ENCODE results near the gene SLC45A3.
"Not testable (repeated sequence)": the region's sequence is repeated elsewhere in the genome, so short reads cannot be mapped to it uniquely, and the experiment has no call there.

The SLC45A3 gene

GRCh38 chr1:205650241-205650640, 30.1 kb downstream of the SLC45A3 start:
- TF ChIP-seq Cebpa-rat (IDR thresholded peaks at IDR 0.05) = no peak
- H4K20me1 ChIP-seq = no peaks in the 10 kb centered on the region
- H3K36me3 ChIP-seq = no peaks in the 10 kb centered on the region
- no peaks in the 10 kb centered on the region for H3K27me3 ChIP-seq
- H3K4me2 ChIP-seq = peak overlapping the region; percentile 11; the same call in 1 of the 2 replicates
- no peak overlapping the region for H3K27ac ChIP-seq
- H3K9ac ChIP-seq = no peak overlapping the region
- no peaks in the 10 kb centered on the region for H3K9me3 ChIP-seq
- H3K4me3 ChIP-seq = no peak overlapping the region
- H3K4me1 ChIP-seq = peaks cover 23% of the 10 kb centered on the region

- H3K27me3 ChIP-seq = no peaks in the 10 kb centered on the region
- H3K4me3 ChIP-seq = no peak overlapping the region
- no peak overlapping the region for H3K9ac ChIP-seq
- H3K9me3 ChIP-seq = no peaks in the 10 kb centered on the region
- no peaks in the 10 kb centered on the region for H4K20me1 ChIP-seq
- H3K27ac ChIP-seq = no peak overlapping the region
- TF ChIP-seq Cebpa-rat (IDR thresholded peaks at IDR 0.05) = no peak
- no peaks in the 10 kb centered on the region for H3K36me3 ChIP-seq
- H3K4me1 ChIP-seq = peaks cover 33% of the 10 kb centered on the region
- H3K4me2 ChIP-seq = no peak overlapping the region
These were observed 34.8 kb downstream of the SLC45A3 start for GRCh38 chr1:205645519-205645918.

- peaks cover 12% of the 10 kb centered on the region for H3K4me1 ChIP-seq
- H3K27ac ChIP-seq = no peak overlapping the region
- H3K4me2 ChIP-seq = no peak overlapping the region
- H3K4me3 ChIP-seq = no peak overlapping the region
- H3K9me3 ChIP-seq = no peaks in the 10 kb centered on the region
- H3K36me3 ChIP-seq = no peaks in the 10 kb centered on the region
- H4K20me1 ChIP-seq = no peaks in the 10 kb centered on the region
- TF ChIP-seq Cebpa-rat (IDR thresholded peaks at IDR 0.05) = no peak
- no peak overlapping the region for H3K9ac ChIP-seq
- no peaks in the 10 kb centered on the region for H3K27me3 ChIP-seq
These were observed 37.5 kb downstream of the SLC45A3 start for GRCh38 chr1:205642679-205643307.

- no peaks in the 10 kb centered on the region for H3K27me3 ChIP-seq
- no peak overlapping the region for H3K9ac ChIP-seq
- no peaks in the 10 kb centered on the region for H3K36me3 ChIP-seq
- no peaks in the 10 kb centered on the region for H4K20me1 ChIP-seq
- no peak overlapping the region for H3K4me2 ChIP-seq
- no peak overlapping the region for H3K4me3 ChIP-seq
- H3K27ac ChIP-seq = no peak overlapping the region
- no peaks in the 10 kb centered on the region for H3K9me3 ChIP-seq
- peaks cover 12% of the 10 kb centered on the region for H3K4me1 ChIP-seq
- no peak for TF ChIP-seq Cebpa-rat (IDR thresholded peaks at IDR 0.05)
These were observed 40.7 kb downstream of the SLC45A3 start for GRCh38 chr1:205639567-205639966.

- H3K4me3 ChIP-seq = no peak overlapping the region
- H3K27ac ChIP-seq = no peak overlapping the region
- H3K9me3 ChIP-seq = no peaks in the 10 kb centered on the region
- no peak for TF ChIP-seq Cebpa-rat (IDR thresholded peaks at IDR 0.05)
- no peak overlapping the region for H3K9ac ChIP-seq
- H3K4me1 ChIP-seq = peaks cover 12% of the 10 kb centered on the region
- H3K36me3 ChIP-seq = no peaks in the 10 kb centered on the region
- H3K27me3 ChIP-seq = no peaks in the 10 kb centered on the region
- H3K4me2 ChIP-seq = no peak overlapping the region
- H4K20me1 ChIP-seq = no peaks in the 10 kb centered on the region
These were observed 42.3 kb downstream of the SLC45A3 start for GRCh38 chr1:205637854-205638468.

- H3K4me1 ChIP-seq = peaks cover 13% of the 10 kb centered on the region
These were observed 43.6 kb downstream of the SLC45A3 start for GRCh38 chr1:205636732-205637131.

GRCh38 chr1:205636138-205636530, 44.2 kb downstream of the SLC45A3 start:
- H3K4me1 ChIP-seq, H3K27ac ChIP-seq, H3K27me3 ChIP-seq, H3K36me3 ChIP-seq, H3K9ac ChIP-seq, H3K4me2 ChIP-seq, H3K4me3 ChIP-seq, H4K20me1 ChIP-seq, H3K9me3 ChIP-seq: not testable (repeated sequence)

More at GRCh38 chr1:205636732-205637131, 43.6 kb downstream of the SLC45A3 start:
- no peak overlapping the region for H3K9ac ChIP-seq
- no peak overlapping the region for H3K4me3 ChIP-seq
- no peaks in the 10 kb centered on the region for H3K36me3 ChIP-seq
- no peak overlapping the region for H3K27ac ChIP-seq
- H4K20me1 ChIP-seq = no peaks in the 10 kb centered on the region
- TF ChIP-seq Cebpa-rat (IDR thresholded peaks at IDR 0.05) = no peak
- H3K9me3 ChIP-seq = no peaks in the 10 kb centered on the region
- no peaks in the 10 kb centered on the region for H3K27me3 ChIP-seq
- H3K4me2 ChIP-seq = no peak overlapping the region

GRCh38 chr1:205633421-205633976, 46.8 kb downstream of the SLC45A3 start:
- Histone ChIP-seq H3K27me3 (no peaks in the 10 kb centered on the region), H3K9ac (no peak overlapping the region), H3K9me3 (no peaks in the 10 kb centered on the region), H3K27ac (no peak overlapping the region), H4K20me1 (peaks cover 25% of the 10 kb centered on the region), H3K4me2 (no peak overlapping the region), H3K36me3 (0 out of 2 replicates have a peak, but pooled peaks cover 4% of the 10 kb centered on the region), H3K4me3 (no peak overlapping the region), H3K4me1 (peaks cover 23% of the 10 kb centered on the region)
- no peak for TF ChIP-seq Cebpa-rat (IDR thresholded peaks at IDR 0.05)

GRCh38 chr1:205632669-205633169, 47.6 kb downstream of the SLC45A3 start:
- Histone ChIP-seq H3K27me3 (no peaks in the 10 kb centered on the region), H3K4me2 (peak overlapping the region; percentile 85), H3K9me3 (no peaks in the 10 kb centered on the region), H3K9ac (peak overlapping the region; percentile 95), H3K27ac (no peak overlapping the region), H3K4me3 (peak overlapping the region; percentile 85), H3K4me1 (peaks cover 23% of the 10 kb centered on the region), H3K36me3 (peaks cover 12% of the 10 kb centered on the region; the same call in 1 of the 2 replicates), H4K20me1 (peaks cover 33% of the 10 kb centered on the region)
- no peak for TF ChIP-seq Cebpa-rat (IDR thresholded peaks at IDR 0.05)
